Activated CD4-positive, alpha-beta T cell treated with anti-CD3 and anti-CD28 coated beads, Interleukin-2, amount 50 U/mL, for 4 hours (primary cell): Measurements from ENCODE around the gene IQGAP2.
A peak's percentile ranks its signal among the peaks of the same experiment; 100 is the strongest.

ENCODE experiments used
- DNase-seq, 2 experiments: peaks; one replicate each; pipeline ENCODE4 v3.0.0-alpha.2; 2020

IQGAP2 gene

GRCh38 chr5:76620166-76620565, 217.1 kb downstream of the IQGAP2 start:
- DNase-seq: no peak

- no peak for DNase-seq
These were observed 219.0 kb downstream of the IQGAP2 start for GRCh38 chr5:76622076-76622475.

GRCh38 chr5:76622973-76623596, 220.0 kb downstream of the IQGAP2 start, which contains the start of gene F2RL2:
F2RL2 (minus strand) TSS chr5:76623403; CDS start chr5:76623230, 173 bp downstream.
- DNase-seq: no peak

- no peak for DNase-seq
These were observed 222.2 kb downstream of the IQGAP2 start for GRCh38 chr5:76625087-76625815.

- no peak for DNase-seq
These were observed 223.7 kb downstream of the IQGAP2 start for GRCh38 chr5:76626738-76627137.

- no peak for DNase-seq
These were observed 231.6 kb downstream of the IQGAP2 start for GRCh38 chr5:76634661-76635060.

GRCh38 chr5:76637490-76637889, 234.4 kb downstream of the IQGAP2 start:
- no peak for DNase-seq

GRCh38 chr5:76638479-76638878, 235.4 kb downstream of the IQGAP2 start:
- DNase-seq: no peak

GRCh38 chr5:76641514-76642120, 238.5 kb downstream of the IQGAP2 start:
- DNase-seq: peak; percentile 48 to 54

- DNase-seq: no peak
These were observed 239.4 kb downstream of the IQGAP2 start for GRCh38 chr5:76642390-76643040.

GRCh38 chr5:76643371-76643770, 240.3 kb downstream of the IQGAP2 start:
- no peak for DNase-seq

- DNase-seq: no peak
These were observed 246.1 kb downstream of the IQGAP2 start for GRCh38 chr5:76649140-76649539.

- no peak for DNase-seq
These were observed 249.8 kb downstream of the IQGAP2 start for GRCh38 chr5:76652809-76653414.

- DNase-seq: no peak
These were observed 254.0 kb downstream of the IQGAP2 start for GRCh38 chr5:76657091-76657490.

- no peak for DNase-seq
These were observed 254.7 kb downstream of the IQGAP2 start for GRCh38 chr5:76657683-76658311.

- DNase-seq: no peak
These were observed 257.3 kb downstream of the IQGAP2 start for GRCh38 chr5:76660360-76660759.

- no peak for DNase-seq
These were observed 259.4 kb downstream of the IQGAP2 start for GRCh38 chr5:76662521-76662920.

- no peak for DNase-seq
These were observed 260.5 kb downstream of the IQGAP2 start for GRCh38 chr5:76663573-76663972.

GRCh38 chr5:76664079-76664478, 261.0 kb downstream of the IQGAP2 start:
- no peak for DNase-seq

GRCh38 chr5:76667495-76667894, 264.4 kb downstream of the IQGAP2 start:
- no peak for DNase-seq

GRCh38 chr5:76669245-76669644, 266.2 kb downstream of the IQGAP2 start:
- DNase-seq: no peak

GRCh38 chr5:76670508-76670907, 267.4 kb downstream of the IQGAP2 start:
- no peak for DNase-seq

GRCh38 chr5:76672242-76672641, 269.2 kb downstream of the IQGAP2 start:
- no peak for DNase-seq
